ENCODE measurements around the gene NHERF1. TPM values are rescaled to one million over a fixed set of nuclear protein-coding genes. Genes with fewer than 3 reads are reported as not detected.

Gene NHERF1
- total RNA-seq, 1 donor from 2014 or later: 36.3 TPM

DNA sequence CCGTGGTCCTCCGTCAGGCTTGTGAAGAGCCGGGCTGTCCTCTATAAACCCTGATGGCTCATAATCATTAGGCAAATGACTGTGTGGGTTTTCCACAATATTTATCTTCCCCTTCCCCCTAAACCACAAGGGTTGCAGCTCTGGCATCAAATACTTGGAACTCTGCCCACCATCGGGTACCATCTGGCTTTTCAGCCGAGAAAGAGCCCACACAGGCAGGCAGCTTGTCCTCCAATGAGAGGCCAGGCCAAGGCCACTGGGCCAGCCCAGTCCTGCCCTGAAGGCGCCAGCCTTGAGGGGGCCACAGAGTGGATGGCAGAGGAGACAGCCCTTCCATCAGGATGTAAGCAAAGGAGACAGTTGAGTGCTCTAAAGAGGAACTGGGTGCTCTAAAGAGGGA lies 59.5 kb downstream of the NHERF1 start:
- H4K20me1 ChIP-seq (ENCODE audit: insufficient read depth, low read length): peaks cover 60% of the 10 kb centered on the region
- H3K9ac ChIP-seq (ENCODE audit: low read length): no peak overlapping the region
- DNase-seq (ENCODE audit: low read depth) (no peak), FAIRE-seq (no peak)
- TF ChIP-seq EZH2 (IDR thresholded peaks at IDR 0.05; ENCODE audit: insufficient read depth, low read length): no peak
- TF ChIP-seq, protein P1, sequence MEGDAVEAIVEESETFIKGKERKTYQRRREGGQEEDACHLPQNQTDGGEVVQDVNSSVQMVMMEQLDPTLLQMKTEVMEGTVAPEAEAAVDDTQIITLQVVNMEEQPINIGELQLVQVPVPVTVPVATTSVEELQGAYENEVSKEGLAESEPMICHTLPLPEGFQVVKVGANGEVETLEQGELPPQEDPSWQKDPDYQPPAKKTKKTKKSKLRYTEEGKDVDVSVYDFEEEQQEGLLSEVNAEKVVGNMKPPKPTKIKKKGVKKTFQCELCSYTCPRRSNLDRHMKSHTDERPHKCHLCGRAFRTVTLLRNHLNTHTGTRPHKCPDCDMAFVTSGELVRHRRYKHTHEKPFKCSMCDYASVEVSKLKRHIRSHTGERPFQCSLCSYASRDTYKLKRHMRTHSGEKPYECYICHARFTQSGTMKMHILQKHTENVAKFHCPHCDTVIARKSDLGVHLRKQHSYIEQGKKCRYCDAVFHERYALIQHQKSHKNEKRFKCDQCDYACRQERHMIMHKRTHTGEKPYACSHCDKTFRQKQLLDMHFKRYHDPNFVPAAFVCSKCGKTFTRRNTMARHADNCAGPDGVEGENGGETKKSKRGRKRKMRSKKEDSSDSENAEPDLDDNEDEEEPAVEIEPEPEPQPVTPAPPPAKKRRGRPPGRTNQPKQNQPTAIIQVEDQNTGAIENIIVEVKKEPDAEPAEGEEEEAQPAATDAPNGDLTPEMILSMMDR (IDR thresholded peaks at IDR 0.05; ENCODE audit: insufficient read depth, low read depth, low read length): no peak
- H3K27ac Mint-ChIP-seq (ENCODE audit: unreplicated experiment): no peak overlapping the region
- no peaks in the 10 kb centered on the region for H3K4me1 Mint-ChIP-seq (ENCODE audit: low read depth, unreplicated experiment)
- H3K27ac ChIP-seq (ENCODE audit: low read depth, low read length): no peak overlapping the region
- no peaks in the 10 kb centered on the region for H3K79me2 ChIP-seq (ENCODE audit: insufficient read depth, low read length)
- no peak overlapping the region for H3K4me3 ChIP-seq (ENCODE audit: insufficient read depth, low read depth, low read length)
- H3K4me3 Mint-ChIP-seq (ENCODE audit: unreplicated experiment): no peak overlapping the region
- H3K9me3 Mint-ChIP-seq (ENCODE audit: unreplicated experiment): no peaks in the 10 kb centered on the region
- H3K9me3 ChIP-seq (ENCODE audit: insufficient read depth, low read depth, low read length): no peaks in the 10 kb centered on the region
- H2AFZ ChIP-seq (ENCODE audit: low read depth, low read length): no peak overlapping the region
- H3K4me1 ChIP-seq (ENCODE audit: insufficient read depth, low read length): no peaks in the 10 kb centered on the region
- no peaks in the 10 kb centered on the region for H3K27me3 Mint-ChIP-seq (ENCODE audit: low read depth, unreplicated experiment)
- H3K27me3 ChIP-seq (ENCODE audit: insufficient read depth, low read length): no peaks in the 10 kb centered on the region
- H3K36me3 ChIP-seq (ENCODE audit: insufficient read depth, low read length): no peaks in the 10 kb centered on the region
- no peak overlapping the region for H3K4me2 ChIP-seq (ENCODE audit: low read length)
- peaks cover 18% of the 10 kb centered on the region for H3K36me3 Mint-ChIP-seq (ENCODE audit: low read depth, unreplicated experiment)

DNA sequence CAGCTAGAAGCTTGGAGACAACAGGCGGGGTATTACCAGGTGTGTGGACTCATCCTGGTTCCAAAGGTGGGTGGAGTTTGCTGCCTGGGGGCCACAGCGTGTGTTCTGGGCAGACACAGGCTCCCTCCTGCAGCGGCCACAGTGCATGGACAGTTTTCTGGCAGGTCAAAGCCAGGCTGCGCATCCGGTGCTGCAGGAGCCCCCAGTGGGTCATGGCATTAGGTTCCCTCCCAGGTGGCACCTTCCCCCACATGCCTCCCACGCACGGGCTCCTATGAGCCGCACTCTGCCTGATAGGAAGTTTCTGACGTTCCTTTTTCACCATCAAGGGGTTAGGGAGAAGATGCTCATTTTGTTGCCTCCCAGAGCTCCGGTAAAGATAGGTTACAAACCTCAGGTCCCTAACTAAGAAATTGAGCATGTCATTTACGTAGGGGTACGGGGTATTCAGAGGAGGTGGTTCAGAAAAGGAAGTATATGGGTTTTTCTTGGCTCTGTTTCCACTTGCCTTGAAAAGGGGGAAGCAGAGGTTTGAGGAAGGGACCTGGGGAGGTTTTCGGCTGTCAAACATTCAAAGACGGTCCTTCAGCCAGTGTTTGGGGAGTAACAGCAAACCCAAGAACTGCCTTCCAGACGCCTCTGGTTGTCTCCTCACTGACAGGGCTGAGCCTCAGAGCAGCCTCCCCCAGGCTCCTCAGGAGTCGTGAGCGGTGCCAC lies 60.4 kb downstream of the NHERF1 start:
- Histone ChIP-seq H4K20me1 (ENCODE audit: insufficient read depth, low read length) (peaks cover 64% of the 10 kb centered on the region), H3K4me3 (ENCODE audit: insufficient read depth, low read depth, low read length) (no peak overlapping the region), H3K4me1 (ENCODE audit: insufficient read depth, low read length) (no peaks in the 10 kb centered on the region), H3K27ac (ENCODE audit: low read depth, low read length) (no peak overlapping the region), H3K27me3 (ENCODE audit: insufficient read depth, low read length) (no peaks in the 10 kb centered on the region), H2AFZ (ENCODE audit: low read depth, low read length) (no peak overlapping the region), H3K4me2 (ENCODE audit: low read length) (no peak overlapping the region), H3K36me3 (ENCODE audit: insufficient read depth, low read length) (no peaks in the 10 kb centered on the region), H3K9me3 (ENCODE audit: insufficient read depth, low read depth, low read length) (no peaks in the 10 kb centered on the region), H3K9ac (ENCODE audit: low read length) (no peak overlapping the region), H3K79me2 (ENCODE audit: insufficient read depth, low read length) (no peaks in the 10 kb centered on the region)
- no peak overlapping the region for H3K27ac Mint-ChIP-seq (ENCODE audit: unreplicated experiment)
- no peak for FAIRE-seq
- TF ChIP-seq, protein P1 (IDR thresholded peaks at IDR 0.05; ENCODE audit: insufficient read depth, low read depth, low read length): no peak
- no peak for TF ChIP-seq EZH2 (IDR thresholded peaks at IDR 0.05; ENCODE audit: insufficient read depth, low read length)
- H3K27me3 Mint-ChIP-seq (ENCODE audit: low read depth, unreplicated experiment): no peaks in the 10 kb centered on the region
- no peaks in the 10 kb centered on the region for H3K9me3 Mint-ChIP-seq (ENCODE audit: unreplicated experiment)
- DNase-seq (ENCODE audit: low read depth): no peak
- no peak overlapping the region for H3K4me3 Mint-ChIP-seq (ENCODE audit: unreplicated experiment)
- H3K4me1 Mint-ChIP-seq (ENCODE audit: low read depth, unreplicated experiment): no peaks in the 10 kb centered on the region
- H3K36me3 Mint-ChIP-seq (ENCODE audit: low read depth, unreplicated experiment): peaks cover 21% of the 10 kb centered on the region

All from astrocyte (in vitro differentiated cells and primary cell).